Measurements from ENCODE around the gene CYP27C1. TPM values are rescaled to one million over a fixed set of nuclear protein-coding genes. Genes with fewer than 3 reads are reported as not detected.

Gene CYP27C1, protein sequence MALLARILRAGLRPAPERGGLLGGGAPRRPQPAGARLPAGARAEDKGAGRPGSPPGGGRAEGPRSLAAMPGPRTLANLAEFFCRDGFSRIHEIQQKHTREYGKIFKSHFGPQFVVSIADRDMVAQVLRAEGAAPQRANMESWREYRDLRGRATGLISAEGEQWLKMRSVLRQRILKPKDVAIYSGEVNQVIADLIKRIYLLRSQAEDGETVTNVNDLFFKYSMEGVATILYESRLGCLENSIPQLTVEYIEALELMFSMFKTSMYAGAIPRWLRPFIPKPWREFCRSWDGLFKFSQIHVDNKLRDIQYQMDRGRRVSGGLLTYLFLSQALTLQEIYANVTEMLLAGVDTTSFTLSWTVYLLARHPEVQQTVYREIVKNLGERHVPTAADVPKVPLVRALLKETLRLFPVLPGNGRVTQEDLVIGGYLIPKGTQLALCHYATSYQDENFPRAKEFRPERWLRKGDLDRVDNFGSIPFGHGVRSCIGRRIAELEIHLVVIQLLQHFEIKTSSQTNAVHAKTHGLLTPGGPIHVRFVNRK
- total RNA-seq, result under 1 TPM in 3 of 4 donors, not detected in 1; 0.14 to 0.64 (median 0.20) TPM

DNA sequence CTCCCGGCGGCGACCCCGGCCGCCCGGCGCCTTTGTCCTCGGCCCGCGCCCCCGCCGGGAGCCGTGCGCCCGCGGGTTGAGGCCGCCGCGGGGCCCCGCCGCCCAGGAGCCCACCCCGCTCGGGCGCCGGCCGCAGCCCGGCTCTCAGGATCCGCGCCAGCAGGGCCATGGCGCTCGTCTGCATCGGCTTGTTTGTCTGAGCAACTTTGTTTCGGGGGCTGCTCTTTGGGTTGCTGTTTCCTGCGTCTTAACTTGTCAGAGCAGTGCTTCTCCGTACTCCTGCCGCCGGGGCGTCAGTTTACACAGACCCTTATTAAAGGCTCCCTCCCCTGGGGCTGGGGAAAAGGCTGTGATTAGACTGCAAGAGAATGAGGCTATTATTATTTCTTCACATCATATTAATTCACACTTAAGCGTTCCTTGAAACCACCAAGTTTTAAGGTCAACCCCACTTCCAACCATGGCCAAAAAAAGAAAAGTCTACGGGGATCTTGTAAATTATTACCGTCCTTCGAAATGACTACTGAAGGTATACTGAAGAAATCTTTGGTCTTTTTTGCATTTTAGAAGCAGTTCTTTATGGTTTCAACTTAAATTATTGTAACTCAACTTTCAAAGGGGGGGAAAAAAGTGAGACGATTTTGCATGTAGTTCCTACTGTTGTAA is at the start of gene CYP27C1:
TSS of gene CYP27C1 (minus strand) at position 198 of the 666 bp plus-strand sequence. CDS start at position 169, 29 bp downstream.
- H3K27ac ChIP-seq, result peak within 1 kb of the TSS in 1 of 4 donors; percentile 12
- no peak for DNase-seq
- H3K4me3 ChIP-seq, result peak within 1 kb of the TSS; percentile 29 to 61 (median 41)
- WGBS, 2 donors (ENCODE audit: low coverage in 1 of 2), result 0 to 2% methylated on average over 5 to 34 of the region's 43 CpGs
- intact Hi-C loops (cut with DNase I; ENCODE audit: low total_unique reads) (no loop called here), in situ Hi-C loops (cut with MboI; ENCODE audit: low pct_ligation_motif_present in 1 of 4, low pct_unique_long_range_greater_than_20kb in 1 of 4, low sequenced_read_pairs in 3 of 4) (no loop called here)
- TF ChIP-seq, protein P1, sequence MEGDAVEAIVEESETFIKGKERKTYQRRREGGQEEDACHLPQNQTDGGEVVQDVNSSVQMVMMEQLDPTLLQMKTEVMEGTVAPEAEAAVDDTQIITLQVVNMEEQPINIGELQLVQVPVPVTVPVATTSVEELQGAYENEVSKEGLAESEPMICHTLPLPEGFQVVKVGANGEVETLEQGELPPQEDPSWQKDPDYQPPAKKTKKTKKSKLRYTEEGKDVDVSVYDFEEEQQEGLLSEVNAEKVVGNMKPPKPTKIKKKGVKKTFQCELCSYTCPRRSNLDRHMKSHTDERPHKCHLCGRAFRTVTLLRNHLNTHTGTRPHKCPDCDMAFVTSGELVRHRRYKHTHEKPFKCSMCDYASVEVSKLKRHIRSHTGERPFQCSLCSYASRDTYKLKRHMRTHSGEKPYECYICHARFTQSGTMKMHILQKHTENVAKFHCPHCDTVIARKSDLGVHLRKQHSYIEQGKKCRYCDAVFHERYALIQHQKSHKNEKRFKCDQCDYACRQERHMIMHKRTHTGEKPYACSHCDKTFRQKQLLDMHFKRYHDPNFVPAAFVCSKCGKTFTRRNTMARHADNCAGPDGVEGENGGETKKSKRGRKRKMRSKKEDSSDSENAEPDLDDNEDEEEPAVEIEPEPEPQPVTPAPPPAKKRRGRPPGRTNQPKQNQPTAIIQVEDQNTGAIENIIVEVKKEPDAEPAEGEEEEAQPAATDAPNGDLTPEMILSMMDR (IDR thresholded peaks at IDR 0.05), result no peak
- TF ChIP-seq EP300 (IDR thresholded peaks at IDR 0.05; ENCODE audit: low read depth) (no peak), POLR2A (IDR thresholded peaks at IDR 0.05) (no peak), POLR2AphosphoS5 (IDR thresholded peaks at IDR 0.05) (no peak)
- H3K36me3 ChIP-seq, result no peaks in the 10 kb centered on the region
- H3K4me1 ChIP-seq, result peaks cover 5 to 20% (median 19%) of the 10 kb centered on the region in 4 donors
- no peaks in the 10 kb centered on the region for H3K9me3 ChIP-seq
- H3K27me3 ChIP-seq, result peaks cover 84% of the 10 kb centered on the region

DNA sequence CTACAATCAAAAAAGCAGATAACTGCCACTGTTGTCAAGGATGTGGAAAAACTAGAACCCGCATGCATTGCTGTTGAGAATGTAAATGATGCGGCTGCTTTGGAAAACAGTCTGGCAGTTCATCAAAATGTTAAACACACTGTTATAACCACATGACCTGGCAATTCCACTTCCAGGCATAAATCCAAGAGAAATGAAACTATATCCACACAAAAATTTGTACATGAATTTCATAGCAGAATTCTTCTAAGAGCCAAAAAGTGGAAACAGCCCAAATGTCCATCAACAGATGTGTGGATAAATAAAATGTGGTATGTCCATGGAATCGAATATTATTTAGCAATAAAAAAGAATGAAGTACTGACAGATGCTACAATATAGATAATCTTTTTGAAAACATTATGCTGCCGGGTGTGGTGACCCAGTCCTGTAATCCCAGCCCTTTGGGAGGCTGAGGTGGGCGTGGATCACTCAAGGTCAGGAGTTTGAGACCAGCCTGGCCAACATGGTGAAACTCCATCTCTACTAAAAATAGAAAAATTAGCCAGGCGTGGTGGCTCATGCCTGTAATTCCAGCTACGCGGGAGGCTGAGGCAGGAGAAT is 41.8 kb upstream of the CYP27C1 start:
- WGBS, 2 donors (ENCODE audit: low coverage in 1 of 2), result 87 to 91% methylated on average over 7 to 8 of the region's 8 CpGs
- in situ Hi-C loops (cut with MboI; ENCODE audit: low pct_ligation_motif_present in 1 of 4, low pct_unique_long_range_greater_than_20kb in 1 of 4, low sequenced_read_pairs in 3 of 4), result no loop called here
- H3K27me3 ChIP-seq, result no peaks in the 10 kb centered on the region
- intact Hi-C loops (cut with DNase I; ENCODE audit: low total_unique reads), result no loop called here
- TF ChIP-seq POLR2AphosphoS5 (IDR thresholded peaks at IDR 0.05) (no peak), POLR2A (IDR thresholded peaks at IDR 0.05) (no peak), EP300 (IDR thresholded peaks at IDR 0.05; ENCODE audit: low read depth) (no peak)
- TF ChIP-seq, protein P1 (IDR thresholded peaks at IDR 0.05), result no peak
- no peak for DNase-seq
- no peak overlapping the region for H3K4me3 ChIP-seq
- peaks cover 0 to 36% (median 16%) of the 10 kb centered on the region in 4 donors for H3K36me3 ChIP-seq
- H3K9me3 ChIP-seq, result no peaks in the 10 kb centered on the region
- H3K4me1 ChIP-seq, result no peaks in the 10 kb centered on the region
- no peak overlapping the region for H3K27ac ChIP-seq

DNA sequence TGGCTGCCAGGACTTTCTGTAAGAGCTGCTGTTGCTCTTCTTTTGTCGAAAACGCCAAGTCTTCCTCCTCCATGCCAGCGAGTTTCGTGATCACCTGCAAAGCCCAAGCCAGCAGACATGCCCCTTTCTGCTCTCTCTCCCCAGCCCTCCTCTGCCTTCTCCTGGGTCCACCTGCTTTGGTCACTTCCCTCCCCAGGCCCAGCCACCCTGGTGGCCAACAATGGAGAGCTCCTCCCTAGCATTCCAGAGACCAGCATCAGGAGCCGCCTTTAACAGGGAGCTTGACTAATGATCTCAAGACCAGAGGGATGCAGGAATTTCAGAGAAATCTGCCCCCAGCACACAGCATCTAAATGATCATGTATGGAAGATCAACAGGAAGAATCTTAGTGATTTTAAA is 39.3 kb upstream of the CYP27C1 start:
- Histone ChIP-seq H3K27me3 (no peaks in the 10 kb centered on the region), H3K4me1 (no peaks in the 10 kb centered on the region), H3K27ac (no peak overlapping the region), H3K36me3 (peaks cover 0 to 33% (median 14%) of the 10 kb centered on the region in 4 donors), H3K4me3 (no peak overlapping the region), H3K9me3 (no peaks in the 10 kb centered on the region)
- WGBS, 2 donors (ENCODE audit: low coverage in 1 of 2), result 97 to 100% methylated on average over 4 to 5 of the region's 5 CpGs
- TF ChIP-seq, protein P1 (IDR thresholded peaks at IDR 0.05), result no peak
- no peak for TF ChIP-seq POLR2A (IDR thresholded peaks at IDR 0.05)
- TF ChIP-seq EP300 (IDR thresholded peaks at IDR 0.05; ENCODE audit: low read depth), result no peak
- no peak for TF ChIP-seq POLR2AphosphoS5 (IDR thresholded peaks at IDR 0.05)
- DNase-seq, result no peak
- intact Hi-C loops (cut with DNase I; ENCODE audit: low total_unique reads) (no loop called here), in situ Hi-C loops (cut with MboI; ENCODE audit: low pct_ligation_motif_present in 1 of 4, low pct_unique_long_range_greater_than_20kb in 1 of 4, low sequenced_read_pairs in 3 of 4) (no loop called here)

DNA sequence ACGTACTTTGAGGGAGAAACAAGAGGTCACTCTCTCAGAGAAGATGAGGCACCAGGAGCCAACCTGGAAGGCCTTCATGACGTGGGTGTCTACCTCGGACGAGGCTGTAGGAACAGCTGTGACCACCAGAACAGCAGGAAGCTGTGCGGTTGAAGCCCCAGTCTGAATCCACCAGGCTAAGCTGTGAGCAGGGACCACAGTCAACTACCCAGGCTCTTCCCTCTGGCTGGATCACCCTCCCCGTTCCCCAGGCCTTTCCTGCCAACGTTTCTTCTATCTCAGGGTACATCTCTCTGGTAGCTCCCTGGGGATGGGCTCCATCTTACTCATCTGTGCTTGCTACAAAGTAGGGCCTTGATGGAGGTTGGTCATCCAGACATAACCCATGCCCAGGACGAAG is 36.8 kb upstream of the CYP27C1 start:
- H3K27me3 ChIP-seq, result no peaks in the 10 kb centered on the region
- H3K36me3 ChIP-seq, result peaks cover 0 to 33% (median 14%) of the 10 kb centered on the region in 4 donors
- TF ChIP-seq POLR2A (IDR thresholded peaks at IDR 0.05), result no peak
- H3K27ac ChIP-seq, result no peak overlapping the region
- in situ Hi-C loops (cut with MboI; ENCODE audit: low pct_ligation_motif_present in 1 of 4, low pct_unique_long_range_greater_than_20kb in 1 of 4, low sequenced_read_pairs in 3 of 4), result no loop called here
- H3K4me1 ChIP-seq, result no peaks in the 10 kb centered on the region
- WGBS, 2 donors (ENCODE audit: low coverage in 1 of 2), result 72 to 77% methylated on average over 2 to 8 of the region's 8 CpGs
- no peak for DNase-seq
- intact Hi-C loops (cut with DNase I; ENCODE audit: low total_unique reads), result no loop called here
- H3K9me3 ChIP-seq, result no peaks in the 10 kb centered on the region
- no peak overlapping the region for H3K4me3 ChIP-seq
